Breast epithelium (tissue), 4 donors: Measurements from ENCODE around the gene CACNA1F. TPM values are rescaled to one million over a fixed set of nuclear protein-coding genes. Genes with fewer than 3 reads are reported as not detected.

ENCODE experiments used
- DNase-seq, 2 donors: peaks; one replicate each; pipeline ENCODE4 v3.0.0-alpha.2; 2019; ENCODE audit warnings: low spot score in 2 of 2
- H3K27ac ChIP-seq, 2 donors: fragments of 200-600 bp; sonication (generic) in 1 of 2; one replicate each; pipeline ENCODE4 v1.5.1; 2016 to 2019; ENCODE audit warnings: mild to moderate bottlenecking in 1 of 2
- H3K27me3 ChIP-seq, 2 donors: fragments of 200-600 bp; sonication (generic) in 1 of 2; one replicate each; pipeline versions ENCODE4 v1.5.1 to v1.6.0; 2017 to 2019; ENCODE audit warnings: control low read depth in 1 of 2, mild to moderate bottlenecking in 1 of 2
- H3K36me3 ChIP-seq: fragments of 200-600 bp; one replicate; pipeline ENCODE4 v1.5.1; 2019
- H3K4me1 ChIP-seq, 2 donors: fragments of 200-600 bp; sonication (generic); one replicate each; pipeline ENCODE4 v1.5.1; 2016 to 2019; ENCODE audit warnings: control low read depth in 1 of 2
- H3K4me3 ChIP-seq, 3 donors: fragments of 200-600 bp; sonication (generic); 1 replicate in 2 of 3; 2 replicates in 1 of 3; pipeline ENCODE4 v1.5.1; 2016 to 2019; ENCODE audit warnings: mild to moderate bottlenecking in 3 of 3, moderate library complexity in 2 of 3
- H3K9me3 ChIP-seq, 2 donors: fragments of 200-600 bp; sonication (generic) in 1 of 2; one replicate each; pipeline ENCODE4 v1.5.1; 2016 to 2019; ENCODE audit warnings: control low read depth in 1 of 2
- POLR2A ChIP-seq: fragments of 450-650 bp; IDR thresholded peaks from one replicate; pipeline ENCODE4 v1.6.1; 2016; ENCODE audit warnings: antibody characterized with exemption, mild to moderate bottlenecking, moderate library complexity
- POLR2AphosphoS5 ChIP-seq, 3 donors: sonication (generic); formaldehyde crosslinking; IDR thresholded peaks; one replicate each; pipeline ENCODE4 v1.6.1; 2017; ENCODE audit warnings: antibody characterized with exemption in 3 of 3
- intact Hi-C: fragments of 100-400 bp; cut with DNase I; formaldehyde crosslinking; loops from one replicate; pipeline ENCODE4 v1.15.1; 2023; ENCODE audit warnings: low total_unique reads
- total RNA-seq, 3 donors: library from RNA; depleted of rRNA; stranded (reverse); fragments of >200 nt; gene quantifications; one replicate each; pipeline ENCODE4 v1.1.0, GENCODE V29; 2016
- TF ChIP-seq, protein P1 (sequence below), 3 donors: fragments of 450-650 bp; IDR thresholded peaks; one replicate each; pipeline ENCODE4 v1.5.1; 2016 to 2017; ENCODE audit warnings: antibody characterized with exemption in 3 of 3, mild to moderate bottlenecking in 3 of 3, moderate library complexity in 3 of 3

CACNA1F gene
- total RNA-seq, 3 donors from 2014 or later, result 0.48 to 1.8 (median 0.66) TPM

DNA sequence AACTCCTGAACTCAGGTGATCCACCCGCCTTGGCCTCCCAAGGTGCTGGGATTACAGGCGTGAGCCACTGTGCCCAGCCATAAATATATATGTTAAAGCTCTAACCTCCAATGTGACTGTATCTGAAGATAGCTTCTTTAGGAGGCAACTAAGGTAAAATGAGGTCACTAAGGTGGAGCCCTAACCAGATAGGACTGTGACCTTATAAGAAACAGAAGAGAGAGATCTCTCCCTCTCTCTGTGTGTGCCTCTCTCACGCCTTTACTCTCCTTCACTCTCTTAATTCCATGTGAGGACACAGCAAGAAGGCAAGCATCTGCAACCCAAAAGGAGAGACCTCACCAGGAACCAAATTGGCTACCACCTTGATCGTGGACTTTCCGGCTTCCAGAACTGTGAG, 71.5 kb downstream of the CACNA1F start:
- Histone ChIP-seq H3K4me3 (no peak overlapping the region), H3K27me3 (peaks cover 0 to 28% of the 10 kb centered on the region in 2 donors), H3K4me1 (no peaks in the 10 kb centered on the region), H3K36me3 (no peaks in the 10 kb centered on the region), H3K27ac (no peak overlapping the region), H3K9me3 (no peaks in the 10 kb centered on the region)
- intact Hi-C loops, result no loop called here
- TF ChIP-seq, protein P1, sequence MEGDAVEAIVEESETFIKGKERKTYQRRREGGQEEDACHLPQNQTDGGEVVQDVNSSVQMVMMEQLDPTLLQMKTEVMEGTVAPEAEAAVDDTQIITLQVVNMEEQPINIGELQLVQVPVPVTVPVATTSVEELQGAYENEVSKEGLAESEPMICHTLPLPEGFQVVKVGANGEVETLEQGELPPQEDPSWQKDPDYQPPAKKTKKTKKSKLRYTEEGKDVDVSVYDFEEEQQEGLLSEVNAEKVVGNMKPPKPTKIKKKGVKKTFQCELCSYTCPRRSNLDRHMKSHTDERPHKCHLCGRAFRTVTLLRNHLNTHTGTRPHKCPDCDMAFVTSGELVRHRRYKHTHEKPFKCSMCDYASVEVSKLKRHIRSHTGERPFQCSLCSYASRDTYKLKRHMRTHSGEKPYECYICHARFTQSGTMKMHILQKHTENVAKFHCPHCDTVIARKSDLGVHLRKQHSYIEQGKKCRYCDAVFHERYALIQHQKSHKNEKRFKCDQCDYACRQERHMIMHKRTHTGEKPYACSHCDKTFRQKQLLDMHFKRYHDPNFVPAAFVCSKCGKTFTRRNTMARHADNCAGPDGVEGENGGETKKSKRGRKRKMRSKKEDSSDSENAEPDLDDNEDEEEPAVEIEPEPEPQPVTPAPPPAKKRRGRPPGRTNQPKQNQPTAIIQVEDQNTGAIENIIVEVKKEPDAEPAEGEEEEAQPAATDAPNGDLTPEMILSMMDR (IDR thresholded peaks at IDR 0.05), result no peak
- TF ChIP-seq POLR2A (no peak), POLR2AphosphoS5 (IDR thresholded peaks at IDR 0.05) (no peak)
- DNase-seq, result no peak

GRCh38 chrX:49160908-49161307, 72.2 kb downstream of the CACNA1F start:
- no peak overlapping the region for H3K27ac ChIP-seq
- H3K36me3 ChIP-seq, result no peaks in the 10 kb centered on the region
- H3K27me3 ChIP-seq, result peaks cover 0 to 28% of the 10 kb centered on the region in 2 donors
- TF ChIP-seq POLR2A (no peak), POLR2AphosphoS5 (IDR thresholded peaks at IDR 0.05) (no peak)
- TF ChIP-seq, protein P1 (IDR thresholded peaks at IDR 0.05), result no peak
- H3K9me3 ChIP-seq, result no peaks in the 10 kb centered on the region
- intact Hi-C loops, result no loop called here
- no peaks in the 10 kb centered on the region for H3K4me1 ChIP-seq
- H3K4me3 ChIP-seq, result no peak overlapping the region
- DNase-seq, result no peak

DNA sequence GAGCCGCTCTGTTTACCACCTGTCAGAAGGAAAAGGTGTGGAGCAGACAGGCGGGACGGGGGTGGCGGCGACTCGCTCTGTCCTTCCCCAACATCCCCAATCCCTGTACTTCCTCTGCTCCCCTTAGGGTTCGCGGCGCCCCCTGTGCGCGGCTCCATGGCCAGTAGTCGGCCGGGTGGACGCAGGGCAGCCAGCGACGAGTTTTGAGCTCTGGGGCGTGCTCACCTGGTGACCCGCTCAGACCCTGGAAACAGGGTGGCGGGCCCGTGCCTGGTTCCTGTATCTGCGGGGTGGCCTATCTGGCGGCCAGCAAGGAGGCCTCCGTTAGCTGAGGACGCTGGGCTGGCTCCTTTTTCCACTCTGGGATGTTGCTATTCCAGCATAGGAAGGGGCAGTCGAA, 75.9 kb downstream of the CACNA1F start:
- Histone ChIP-seq H3K4me1 (no peaks in the 10 kb centered on the region), H3K9me3 (no peaks in the 10 kb centered on the region), H3K27ac (no peak overlapping the region), H3K27me3 (peaks cover 0 to 20% of the 10 kb centered on the region in 2 donors), H3K36me3 (no peaks in the 10 kb centered on the region), H3K4me3 (no peak overlapping the region)
- TF ChIP-seq POLR2AphosphoS5 (IDR thresholded peaks at IDR 0.05) (no peak), POLR2A (no peak)
- TF ChIP-seq, protein P1 (IDR thresholded peaks at IDR 0.05), result no peak
- DNase-seq, result no peak
- intact Hi-C loops, result no loop called here

GRCh38 chrX:49155900-49156837, 77.0 kb downstream of the CACNA1F start:
- no peaks in the 10 kb centered on the region for H3K36me3 ChIP-seq
- peak overlapping the region; percentile 44 to 78 (median 57) for H3K4me3 ChIP-seq
- H3K9me3 ChIP-seq, result no peaks in the 10 kb centered on the region
- H3K27ac ChIP-seq, result peak overlapping the region; percentile 97 to 99
- intact Hi-C loops, result no loop called here
- TF ChIP-seq POLR2A, result no peak
- TF ChIP-seq POLR2AphosphoS5 (IDR thresholded peaks at IDR 0.05), result peak; percentile 19 to 58 (median 35)
- TF ChIP-seq, protein P1 (IDR thresholded peaks at IDR 0.05), result peak; percentile 8 to 66 (median 42)
- H3K27me3 ChIP-seq, result peaks cover 0 to 20% of the 10 kb centered on the region in 2 donors
- DNase-seq, result peak; percentile 85 to 86
- H3K4me1 ChIP-seq, result no peaks in the 10 kb centered on the region
